ENCODE measurements around the gene USP24.

Gene USP24

DNA sequence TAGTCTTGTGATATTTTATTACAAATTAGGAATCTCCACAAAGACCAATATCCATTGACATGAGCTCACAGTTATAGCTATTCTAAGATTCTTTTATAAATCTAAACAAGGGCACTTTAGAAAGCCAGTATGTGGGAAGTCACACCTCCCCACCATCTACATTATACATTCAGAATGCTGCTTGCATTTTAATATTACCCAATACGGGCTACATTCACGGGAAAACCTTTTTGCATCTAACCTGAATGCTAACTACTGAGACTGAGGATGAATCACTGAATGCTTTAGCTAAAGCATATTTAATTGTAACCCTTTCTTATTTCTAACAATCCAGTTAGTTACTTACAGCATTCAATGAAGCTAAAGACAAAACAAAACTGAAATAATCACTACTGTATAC, 122.7 kb downstream of the USP24 start:
- no peak for DNase-seq (ENCODE audit: low read depth, low spot score)
- Histone ChIP-seq H3K9me3 (ENCODE audit: control insufficient read depth, insufficient read depth, low read length) (no peaks in the 10 kb centered on the region), H3K4me3 (ENCODE audit: low read length) (no peak overlapping the region), H3K27ac (ENCODE audit: low read length) (no peak overlapping the region), H3K4me1 (ENCODE audit: control insufficient read depth, insufficient read depth, low read length) (no peaks in the 10 kb centered on the region), H3K27me3 (ENCODE audit: control insufficient read depth, insufficient read depth, low read length) (no peaks in the 10 kb centered on the region), H3K36me3 (ENCODE audit: control insufficient read depth, insufficient read depth, low read length) (peaks cover 5% of the 10 kb centered on the region; the same call in 1 of the 2 replicates)
- WGBS (ENCODE audit: insufficient coverage, insufficient read length) = no CpG with 5 or more reads among the region's 2 CpGs

DNA sequence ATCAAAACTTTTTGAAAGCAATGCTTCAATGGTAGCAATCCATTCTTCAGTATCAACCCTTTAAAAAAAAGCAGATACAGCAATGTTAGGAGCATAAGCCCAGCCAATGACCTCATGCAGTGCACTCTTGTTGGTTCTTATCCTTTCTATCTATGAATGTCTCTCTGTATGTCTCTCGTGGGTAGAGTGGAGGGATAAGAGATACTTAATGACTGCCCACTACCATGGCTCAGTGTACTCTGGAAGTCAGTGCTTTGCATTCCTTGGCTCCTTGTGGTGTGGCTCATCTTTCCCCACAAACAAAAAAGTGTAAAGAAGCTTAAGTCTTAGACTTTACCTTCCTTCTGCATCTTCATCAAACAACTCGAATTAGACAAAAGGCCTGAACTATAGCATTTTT, 125.5 kb downstream of the USP24 start:
- no peaks in the 10 kb centered on the region for H3K9me3 ChIP-seq (ENCODE audit: control insufficient read depth, insufficient read depth, low read length)
- no peaks in the 10 kb centered on the region for H3K4me1 ChIP-seq (ENCODE audit: control insufficient read depth, insufficient read depth, low read length)
- WGBS (ENCODE audit: insufficient coverage, insufficient read length) = no CpG with 5 or more reads among the region's 2 CpGs
- no peak for DNase-seq (ENCODE audit: low read depth, low spot score)
- H3K4me3 ChIP-seq (ENCODE audit: low read length) = no peak overlapping the region
- H3K27me3 ChIP-seq (ENCODE audit: control insufficient read depth, insufficient read depth, low read length) = no peaks in the 10 kb centered on the region
- H3K36me3 ChIP-seq (ENCODE audit: control insufficient read depth, insufficient read depth, low read length) = peaks cover 7% of the 10 kb centered on the region; the same call in 1 of the 2 replicates
- no peak overlapping the region for H3K27ac ChIP-seq (ENCODE audit: low read length)

DNA sequence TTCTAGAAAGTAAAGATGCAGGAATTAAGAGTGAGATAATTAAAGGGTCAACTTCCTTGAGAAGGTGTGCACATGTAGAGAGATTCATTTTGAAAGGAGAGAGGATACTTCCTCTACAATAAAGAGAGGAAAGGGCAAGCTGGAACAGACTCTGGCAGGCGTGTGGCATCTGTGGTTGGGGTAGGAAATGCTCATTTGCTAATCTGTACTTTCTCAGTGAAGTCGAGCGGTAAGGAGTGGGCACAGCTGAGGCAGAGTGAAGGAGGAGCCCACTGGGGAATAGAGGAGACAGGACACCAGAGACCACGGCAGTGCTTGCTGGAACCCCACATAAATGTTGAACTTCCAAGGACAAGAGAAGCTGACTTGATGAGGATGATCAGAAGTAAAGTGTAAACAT, 126.8 kb downstream of the USP24 start:
- Histone ChIP-seq H3K27ac (ENCODE audit: low read length) (no peak overlapping the region), H3K36me3 (ENCODE audit: control insufficient read depth, insufficient read depth, low read length) (peaks cover 6% of the 10 kb centered on the region; the same call in 1 of the 2 replicates), H3K4me1 (ENCODE audit: control insufficient read depth, insufficient read depth, low read length) (no peaks in the 10 kb centered on the region), H3K9me3 (ENCODE audit: control insufficient read depth, insufficient read depth, low read length) (no peaks in the 10 kb centered on the region), H3K4me3 (ENCODE audit: low read length) (no peak overlapping the region), H3K27me3 (ENCODE audit: control insufficient read depth, insufficient read depth, low read length) (no peaks in the 10 kb centered on the region)
- DNase-seq (ENCODE audit: low read depth, low spot score) = no peak
- WGBS (ENCODE audit: insufficient coverage, insufficient read length) = no CpG with 5 or more reads among the region's 4 CpGs

DNA sequence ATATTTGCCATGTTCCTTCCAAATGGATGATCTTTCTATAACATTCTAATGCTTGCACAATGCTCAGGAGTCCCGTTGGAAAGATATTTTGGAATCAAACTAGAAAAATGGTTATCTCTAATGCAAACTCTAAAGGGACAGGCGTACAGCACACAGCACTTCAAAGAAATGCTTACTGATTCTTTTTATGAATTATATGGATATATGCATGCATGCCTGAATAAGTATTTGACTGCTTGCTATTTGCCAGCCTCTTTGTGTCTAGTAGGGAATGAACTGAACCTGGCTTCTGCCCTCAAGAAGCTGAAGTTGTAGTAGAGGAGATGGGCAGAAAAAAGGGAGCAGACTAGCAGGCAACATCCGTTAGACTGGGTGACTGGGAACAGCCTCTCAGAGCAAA, 127.7 kb downstream of the USP24 start:
- no peaks in the 10 kb centered on the region for H3K9me3 ChIP-seq (ENCODE audit: control insufficient read depth, insufficient read depth, low read length)
- WGBS (ENCODE audit: insufficient coverage, insufficient read length) = no CpG with 5 or more reads among the region's 3 CpGs
- no peaks in the 10 kb centered on the region for H3K4me1 ChIP-seq (ENCODE audit: control insufficient read depth, insufficient read depth, low read length)
- H3K27ac ChIP-seq (ENCODE audit: low read length) = no peak overlapping the region
- no peaks in the 10 kb centered on the region for H3K27me3 ChIP-seq (ENCODE audit: control insufficient read depth, insufficient read depth, low read length)
- H3K36me3 ChIP-seq (ENCODE audit: control insufficient read depth, insufficient read depth, low read length) = peaks cover 6% of the 10 kb centered on the region; the same call in 1 of the 2 replicates
- no peak overlapping the region for H3K4me3 ChIP-seq (ENCODE audit: low read length)
- no peak for DNase-seq (ENCODE audit: low read depth, low spot score)

DNA sequence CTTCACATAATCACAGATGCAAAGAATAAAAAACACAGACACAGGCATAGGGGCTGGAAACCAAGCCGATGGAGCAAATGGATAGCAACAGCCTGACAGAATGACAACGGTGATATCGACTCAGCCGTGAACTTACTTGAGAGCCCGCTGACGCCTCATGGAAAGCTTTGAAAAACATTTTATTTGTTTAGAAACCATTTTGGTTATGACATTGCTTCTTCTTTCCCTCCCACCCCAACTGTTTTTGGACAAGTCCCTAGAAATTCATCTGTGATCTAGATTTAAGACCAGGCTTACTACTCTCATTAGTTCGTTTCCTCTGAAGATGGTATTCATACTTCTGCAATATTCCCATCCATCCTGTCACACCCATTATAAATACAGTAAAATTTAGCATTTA, 130.9 kb downstream of the USP24 start:
- Histone ChIP-seq H3K9me3 (ENCODE audit: control insufficient read depth, insufficient read depth, low read length) (no peaks in the 10 kb centered on the region), H3K4me3 (ENCODE audit: low read length) (no peak overlapping the region), H3K27ac (ENCODE audit: low read length) (no peak overlapping the region), H3K27me3 (ENCODE audit: control insufficient read depth, insufficient read depth, low read length) (no peaks in the 10 kb centered on the region), H3K36me3 (ENCODE audit: control insufficient read depth, insufficient read depth, low read length) (peaks cover 9% of the 10 kb centered on the region; the same call in 1 of the 2 replicates), H3K4me1 (ENCODE audit: control insufficient read depth, insufficient read depth, low read length) (no peaks in the 10 kb centered on the region)
- no peak for DNase-seq (ENCODE audit: low read depth, low spot score)
- no CpG with 5 or more reads among the region's 7 CpGs for WGBS (ENCODE audit: insufficient coverage, insufficient read length)

DNA sequence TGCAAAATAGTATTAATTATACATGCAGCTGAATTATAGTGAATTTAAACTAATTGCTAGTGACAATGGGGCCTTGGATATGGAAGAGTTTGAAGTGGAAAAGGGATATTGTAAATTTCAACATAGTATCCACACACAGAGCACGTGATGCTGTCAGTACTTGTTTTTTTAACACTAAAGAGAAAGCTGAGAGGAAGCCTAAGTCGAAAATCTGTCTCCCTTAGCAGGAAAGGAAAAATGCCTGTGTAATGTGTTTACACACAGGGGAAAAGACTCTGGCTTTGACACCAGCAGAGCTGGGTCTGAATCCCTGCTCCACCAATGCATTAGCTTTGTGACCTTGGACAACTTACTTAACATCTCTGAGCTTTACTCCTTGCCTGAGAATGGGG, 133.3 kb downstream of the USP24 start:
- Histone ChIP-seq H3K27me3 (ENCODE audit: control insufficient read depth, insufficient read depth, low read length) (no peaks in the 10 kb centered on the region), H3K36me3 (ENCODE audit: control insufficient read depth, insufficient read depth, low read length) (peaks cover 9% of the 10 kb centered on the region; the same call in 1 of the 2 replicates), H3K27ac (ENCODE audit: low read length) (no peak overlapping the region), H3K4me3 (ENCODE audit: low read length) (no peak overlapping the region), H3K4me1 (ENCODE audit: control insufficient read depth, insufficient read depth, low read length) (no peaks in the 10 kb centered on the region), H3K9me3 (ENCODE audit: control insufficient read depth, insufficient read depth, low read length) (no peaks in the 10 kb centered on the region)
- no peak for DNase-seq (ENCODE audit: low read depth, low spot score)
- WGBS (ENCODE audit: insufficient coverage, insufficient read length) = no CpG with 5 or more reads among the region's 2 CpGs

DNA sequence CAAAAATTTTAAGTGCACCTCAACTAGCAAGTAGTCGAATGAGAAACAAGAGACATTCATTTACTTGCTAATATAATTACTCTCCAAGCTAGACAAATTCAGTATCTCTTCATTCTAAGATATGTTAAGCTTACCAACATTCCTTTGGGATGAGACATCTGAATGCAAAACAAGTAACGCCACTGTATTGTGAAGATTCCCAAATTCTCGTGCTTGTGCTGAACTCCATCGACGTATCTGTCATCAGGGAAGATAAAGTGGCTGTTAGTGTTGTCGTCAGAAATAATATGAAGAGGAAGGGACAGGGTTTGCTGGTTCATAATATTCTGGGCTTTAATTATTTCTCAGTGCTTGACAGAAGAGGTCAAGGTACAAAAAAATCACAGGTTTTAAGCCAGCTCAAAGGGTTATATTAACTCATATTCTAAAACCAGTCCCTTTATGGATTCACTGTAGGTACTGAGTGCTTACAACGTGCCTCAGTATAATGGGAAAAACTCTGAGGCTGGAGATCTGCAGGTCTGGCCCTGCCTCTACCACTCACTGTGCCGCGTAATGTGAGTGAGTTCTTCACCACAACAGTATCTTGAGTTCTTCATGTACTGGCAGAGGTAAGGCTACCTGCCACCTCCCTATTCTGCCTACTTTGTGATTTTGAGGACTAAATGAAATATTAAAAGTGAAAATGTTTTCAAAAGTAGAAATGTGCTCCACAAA, 133.8 kb downstream of the USP24 start:
- H3K36me3 ChIP-seq (ENCODE audit: control insufficient read depth, insufficient read depth, low read length) = peaks cover 9% of the 10 kb centered on the region; the same call in 1 of the 2 replicates

DNA sequence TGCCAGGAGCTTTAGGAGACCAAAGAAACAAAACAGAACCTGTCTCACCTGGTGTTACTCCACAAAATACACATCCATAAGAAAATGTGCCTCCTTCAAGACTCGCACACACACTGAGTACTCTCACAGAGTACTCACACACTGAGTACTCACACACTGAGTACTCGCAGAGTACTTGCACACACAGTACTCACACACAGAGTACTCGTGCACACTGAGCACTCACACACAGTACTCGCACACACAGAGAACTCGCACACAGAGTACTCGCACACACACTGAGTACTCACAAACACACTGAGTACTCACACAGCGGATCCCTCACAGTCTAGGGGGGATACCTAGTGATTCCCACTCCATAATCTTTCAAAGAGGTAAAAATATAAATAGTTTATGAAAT, 135.5 kb downstream of the USP24 start:
- Histone ChIP-seq H3K4me3 (ENCODE audit: low read length) (no peak overlapping the region), H3K9me3 (ENCODE audit: control insufficient read depth, insufficient read depth, low read length) (no peaks in the 10 kb centered on the region), H3K4me1 (ENCODE audit: control insufficient read depth, insufficient read depth, low read length) (no peaks in the 10 kb centered on the region), H3K27me3 (ENCODE audit: control insufficient read depth, insufficient read depth, low read length) (no peaks in the 10 kb centered on the region), H3K36me3 (ENCODE audit: control insufficient read depth, insufficient read depth, low read length) (peaks cover 4% of the 10 kb centered on the region; the same call in 1 of the 2 replicates), H3K27ac (ENCODE audit: low read length) (no peak overlapping the region)
- no CpG with 5 or more reads among the region's 7 CpGs for WGBS (ENCODE audit: insufficient coverage, insufficient read length)
- no peak for DNase-seq (ENCODE audit: low read depth, low spot score)

More for the DNA sequence above, 133.8 kb downstream of the USP24 start:
- H3K9me3 ChIP-seq (ENCODE audit: control insufficient read depth, insufficient read depth, low read length) = no peaks in the 10 kb centered on the region
- H3K27ac ChIP-seq (ENCODE audit: low read length) = no peak overlapping the region
- WGBS (ENCODE audit: insufficient coverage, insufficient read length) = no CpG with 5 or more reads among the region's 9 CpGs
- H3K27me3 ChIP-seq (ENCODE audit: control insufficient read depth, insufficient read depth, low read length) = no peaks in the 10 kb centered on the region
- H3K4me1 ChIP-seq (ENCODE audit: control insufficient read depth, insufficient read depth, low read length) = no peaks in the 10 kb centered on the region
- DNase-seq (ENCODE audit: low read depth, low spot score) = no peak
- no peak overlapping the region for H3K4me3 ChIP-seq (ENCODE audit: low read length)

DNA sequence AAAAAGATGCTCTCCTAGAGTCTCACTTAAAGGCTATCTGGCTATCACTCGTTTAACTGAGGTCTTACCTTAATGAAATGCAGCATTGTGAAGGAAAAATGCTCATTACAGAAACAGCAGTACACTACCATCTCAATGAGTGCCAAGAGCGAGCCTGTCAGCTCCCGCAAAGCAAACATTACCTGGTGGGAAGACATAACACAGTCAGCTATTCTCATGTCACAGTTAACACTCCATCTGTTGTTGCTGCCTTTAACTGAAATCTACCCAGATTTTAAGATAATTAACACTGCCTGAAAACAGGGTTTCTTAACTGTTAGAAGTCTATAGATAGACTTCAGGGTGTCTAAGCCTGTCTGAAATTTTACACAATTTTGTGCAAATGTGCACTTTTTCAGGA, 136.7 kb downstream of the USP24 start:
- no peaks in the 10 kb centered on the region for H3K4me1 ChIP-seq (ENCODE audit: control insufficient read depth, insufficient read depth, low read length)
- peaks cover 3% of the 10 kb centered on the region; the same call in 1 of the 2 replicates for H3K36me3 ChIP-seq (ENCODE audit: control insufficient read depth, insufficient read depth, low read length)
- H3K9me3 ChIP-seq (ENCODE audit: control insufficient read depth, insufficient read depth, low read length) = no peaks in the 10 kb centered on the region
- no peak overlapping the region for H3K4me3 ChIP-seq (ENCODE audit: low read length)
- no peak overlapping the region for H3K27ac ChIP-seq (ENCODE audit: low read length)
- DNase-seq (ENCODE audit: low read depth, low spot score) = no peak
- H3K27me3 ChIP-seq (ENCODE audit: control insufficient read depth, insufficient read depth, low read length) = no peaks in the 10 kb centered on the region
- no CpG with 5 or more reads among the region's 3 CpGs for WGBS (ENCODE audit: insufficient coverage, insufficient read length)

DNA sequence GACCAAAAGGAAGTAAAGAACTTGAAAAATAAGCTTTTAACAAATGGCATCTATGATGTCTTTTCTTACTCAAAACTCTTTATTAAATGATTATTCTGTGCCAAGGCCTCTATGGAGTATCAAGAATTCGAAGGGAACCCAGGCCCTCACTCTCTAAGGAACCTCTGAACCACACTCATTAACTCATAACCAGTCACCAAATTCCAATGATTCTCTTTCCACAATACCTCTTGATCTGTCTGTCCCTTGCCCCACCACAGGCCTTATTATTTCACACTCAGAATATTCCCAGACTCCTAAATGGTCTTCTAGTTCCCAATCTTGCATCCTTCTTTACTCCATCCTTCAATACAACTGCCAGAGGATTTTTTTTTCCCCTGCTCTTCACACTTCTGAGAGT, 138.8 kb downstream of the USP24 start:
- no CpG with 5 or more reads among the region's 1 CpG for WGBS (ENCODE audit: insufficient coverage, insufficient read length)
- no peak overlapping the region for H3K4me3 ChIP-seq (ENCODE audit: low read length)
- no peak for DNase-seq (ENCODE audit: low read depth, low spot score)
- H3K9me3 ChIP-seq (ENCODE audit: control insufficient read depth, insufficient read depth, low read length) = no peaks in the 10 kb centered on the region
- no peak overlapping the region for H3K27ac ChIP-seq (ENCODE audit: low read length)
- H3K27me3 ChIP-seq (ENCODE audit: control insufficient read depth, insufficient read depth, low read length) = no peaks in the 10 kb centered on the region
- peaks cover 5% of the 10 kb centered on the region; the same call in 1 of the 2 replicates for H3K36me3 ChIP-seq (ENCODE audit: control insufficient read depth, insufficient read depth, low read length)
- peaks cover 1% of the 10 kb centered on the region; the same call in 1 of the 2 replicates for H3K4me1 ChIP-seq (ENCODE audit: control insufficient read depth, insufficient read depth, low read length)

DNA sequence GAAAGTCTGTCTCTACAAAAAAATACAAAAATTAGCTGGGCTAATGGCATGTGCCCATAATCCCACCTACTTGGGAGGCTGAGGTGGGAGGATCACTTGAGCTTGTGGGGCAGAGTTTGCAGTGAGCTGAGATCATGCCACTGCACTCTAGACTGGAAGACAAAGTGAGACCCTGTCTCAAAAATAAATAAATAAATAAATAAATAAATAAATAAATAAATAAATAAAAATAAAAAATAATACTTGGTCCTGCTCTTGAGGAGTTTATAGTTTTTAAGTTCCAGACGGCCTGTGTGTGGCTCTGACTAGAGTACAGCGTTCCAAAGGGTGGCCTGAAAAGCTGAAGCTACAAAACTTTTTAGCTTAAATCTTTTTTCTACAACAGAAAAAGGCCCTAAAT, 140.7 kb downstream of the USP24 start:
- Histone ChIP-seq H3K27ac (ENCODE audit: low read length) (no peak overlapping the region), H3K4me3 (ENCODE audit: low read length) (no peak overlapping the region), H3K4me1 (ENCODE audit: control insufficient read depth, insufficient read depth, low read length) (peaks cover 1% of the 10 kb centered on the region; the same call in 1 of the 2 replicates), H3K27me3 (ENCODE audit: control insufficient read depth, insufficient read depth, low read length) (no peaks in the 10 kb centered on the region), H3K9me3 (ENCODE audit: control insufficient read depth, insufficient read depth, low read length) (no peaks in the 10 kb centered on the region), H3K36me3 (ENCODE audit: control insufficient read depth, insufficient read depth, low read length) (peaks cover 5% of the 10 kb centered on the region; the same call in 1 of the 2 replicates)
- no CpG with 5 or more reads among the region's 2 CpGs for WGBS (ENCODE audit: insufficient coverage, insufficient read length)
- DNase-seq (ENCODE audit: low read depth, low spot score) = no peak

Measured in iPS DF 6.9 (cell line).